PC-9 (cell line): ENCODE measurements around the gene PRKAR2B.

Experiments used
- EZH2 ChIP-seq: fragments of 200-600 bp; sonication (generic); IDR thresholded peaks from 2 replicates; pipeline ENCODE4 v1.8.0; 2017; ENCODE audit warnings: antibody characterized with exemption, low read depth
- TF ChIP-seq, protein P1 (sequence below): fragments of 200-600 bp; sonication (generic); conservative IDR thresholded peaks from 2 replicates; pipeline ENCODE4 v1.6.1; 2017; ENCODE audit warnings: mixed run types, antibody characterized with exemption, mild to moderate bottlenecking, moderate library complexity

DNA sequence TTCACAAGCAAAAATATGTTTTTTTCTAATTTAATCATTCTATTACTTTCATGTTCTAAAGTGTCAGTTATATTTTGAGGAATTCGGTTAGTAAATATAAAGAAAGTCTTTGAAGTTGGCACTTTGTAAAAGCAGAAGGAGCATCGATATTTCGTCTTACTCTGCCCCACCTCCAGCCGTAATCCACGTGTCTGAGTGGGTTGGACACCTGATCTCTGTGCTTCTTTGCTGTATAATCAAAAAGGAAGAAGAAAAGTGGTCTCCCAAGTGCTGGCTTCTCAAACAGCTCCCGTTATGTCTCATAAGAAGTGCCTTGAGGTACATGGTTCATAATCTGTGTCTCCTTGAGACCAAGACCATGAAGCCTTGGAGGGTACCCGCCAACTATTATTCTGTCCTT lies 19.8 kb downstream of the PRKAR2B start:
- TF ChIP-seq EZH2, result no peak
- TF ChIP-seq, protein P1, sequence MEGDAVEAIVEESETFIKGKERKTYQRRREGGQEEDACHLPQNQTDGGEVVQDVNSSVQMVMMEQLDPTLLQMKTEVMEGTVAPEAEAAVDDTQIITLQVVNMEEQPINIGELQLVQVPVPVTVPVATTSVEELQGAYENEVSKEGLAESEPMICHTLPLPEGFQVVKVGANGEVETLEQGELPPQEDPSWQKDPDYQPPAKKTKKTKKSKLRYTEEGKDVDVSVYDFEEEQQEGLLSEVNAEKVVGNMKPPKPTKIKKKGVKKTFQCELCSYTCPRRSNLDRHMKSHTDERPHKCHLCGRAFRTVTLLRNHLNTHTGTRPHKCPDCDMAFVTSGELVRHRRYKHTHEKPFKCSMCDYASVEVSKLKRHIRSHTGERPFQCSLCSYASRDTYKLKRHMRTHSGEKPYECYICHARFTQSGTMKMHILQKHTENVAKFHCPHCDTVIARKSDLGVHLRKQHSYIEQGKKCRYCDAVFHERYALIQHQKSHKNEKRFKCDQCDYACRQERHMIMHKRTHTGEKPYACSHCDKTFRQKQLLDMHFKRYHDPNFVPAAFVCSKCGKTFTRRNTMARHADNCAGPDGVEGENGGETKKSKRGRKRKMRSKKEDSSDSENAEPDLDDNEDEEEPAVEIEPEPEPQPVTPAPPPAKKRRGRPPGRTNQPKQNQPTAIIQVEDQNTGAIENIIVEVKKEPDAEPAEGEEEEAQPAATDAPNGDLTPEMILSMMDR, result no peak
